Thymus (tissue), 11 donors: ENCODE data around the gene PNMA1. TPM values are rescaled to one million over a fixed set of nuclear protein-coding genes. Genes with fewer than 3 reads are reported as not detected.

Experiments used
- DNase-seq, 9 donors: peaks; one replicate each; pipeline ENCODE4 v3.0.0-alpha.2; 2013; ENCODE audit warnings: low spot score in 9 of 9, low read depth in 6 of 9, missing footprints in 1 of 9
- H3K27ac ChIP-seq, 2 donors: one replicate each; pipeline ENCODE4 v1.5.1; 2013; ENCODE audit warnings: control low read depth in 1 of 2, low read depth in 1 of 2, low read length in 1 of 2, mild to moderate bottlenecking in 1 of 2, moderate library complexity in 1 of 2
- H3K27me3 ChIP-seq, 2 donors: one replicate each; pipeline ENCODE4 v1.5.1; 2013; ENCODE audit warnings: low read length in 1 of 2; ENCODE audit not compliant: control insufficient read depth in 2 of 2, insufficient read depth in 1 of 2
- H3K36me3 ChIP-seq, 2 donors: one replicate each; pipeline ENCODE4 v1.5.1; 2013; ENCODE audit warnings: low read length in 1 of 2, mild to moderate bottlenecking in 1 of 2, moderate library complexity in 1 of 2; ENCODE audit not compliant: control insufficient read depth in 2 of 2, insufficient read depth in 2 of 2
- H3K4me1 ChIP-seq, 2 donors: one replicate each; pipeline ENCODE4 v1.5.1; 2013; ENCODE audit warnings: low read length in 2 of 2; ENCODE audit not compliant: control insufficient read depth in 2 of 2, insufficient read depth in 2 of 2
- H3K4me3 ChIP-seq, 2 donors: one replicate each; pipeline ENCODE4 v1.5.1; 2013; ENCODE audit warnings: low read length in 2 of 2, control low read depth in 1 of 2, mild to moderate bottlenecking in 1 of 2
- H3K9me3 ChIP-seq, 2 donors: one replicate each; pipeline ENCODE4 v1.5.1; 2013; ENCODE audit warnings: low read length in 1 of 2, mild to moderate bottlenecking in 1 of 2; ENCODE audit not compliant: control insufficient read depth in 2 of 2, insufficient read depth in 1 of 2
- WGBS: extraction: QIAGEN DNeasy Blood & Tissue Kit; methylation state at CpG from one replicate; pipeline ENCODE4 v1.1.7; 2013; 5-methylcytosine and 5-hydroxymethylcytosine counted together
- polyA plus RNA-seq: library from polyadenylated mRNA; stranded (reverse); fragments of 200-250 nt; gene quantifications from one replicate; pipeline ENCODE4 v1.2.3, GENCODE V29; 2013
- total RNA-seq: library from RNA; stranded (reverse); fragments of 120-200 nt; gene quantifications from one replicate; pipeline ENCODE4 v1.2.4, GENCODE V29; 2013
- donor health status: healthy.

Gene PNMA1
- total and polyA plus RNA-seq, 2 donors, result 5.0 to 31.2 TPM

DNA sequence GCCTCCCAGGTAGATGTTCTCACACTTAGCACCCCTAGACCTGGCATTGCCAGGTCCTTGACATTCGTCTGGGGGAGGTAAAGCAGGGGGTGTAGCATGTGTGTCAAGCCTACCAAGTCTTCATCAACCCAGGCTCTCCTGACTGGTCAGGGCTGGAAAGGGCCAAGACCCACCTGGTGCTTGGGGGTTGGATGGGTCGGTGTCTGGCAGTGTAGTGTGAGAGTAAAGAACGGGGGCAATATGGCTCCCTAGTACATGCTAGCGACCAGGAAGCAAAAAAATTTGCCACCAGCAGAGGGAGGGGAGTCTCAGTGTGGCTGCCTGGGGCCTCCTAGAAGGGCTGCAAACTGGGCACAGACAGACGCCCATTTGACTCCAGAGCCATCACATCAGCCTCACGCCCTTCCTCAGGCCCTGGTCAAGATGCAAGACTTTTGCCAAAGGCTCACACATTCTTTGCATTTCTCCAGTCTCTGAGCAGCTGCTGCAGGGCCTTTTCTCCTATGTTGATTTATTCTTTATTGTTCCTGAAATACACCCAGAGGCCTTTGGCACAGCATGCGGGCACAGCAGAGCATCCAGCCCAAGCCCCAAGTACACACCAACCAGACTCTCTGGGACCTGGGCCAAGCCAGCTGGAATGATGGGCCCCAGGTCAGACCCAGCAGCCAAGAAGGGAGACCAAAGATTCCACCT lies 38.3 kb upstream of the PNMA1 start:
- WGBS, result 73% methylated on average over 7 of the region's 7 CpGs
- no peaks in the 10 kb centered on the region for H3K36me3 ChIP-seq
- DNase-seq, result peak in 3 of 9 donors; percentile 48 to 70 (median 65)
- peaks cover 60 to 87% of the 10 kb centered on the region in 2 donors for H3K4me1 ChIP-seq
- no peaks in the 10 kb centered on the region for H3K27me3 ChIP-seq
- H3K4me3 ChIP-seq, result no peak overlapping the region
- H3K27ac ChIP-seq, result peak overlapping the region; percentile 77 to 87
- peaks cover 0 to 3% of the 10 kb centered on the region in 2 donors for H3K9me3 ChIP-seq

DNA sequence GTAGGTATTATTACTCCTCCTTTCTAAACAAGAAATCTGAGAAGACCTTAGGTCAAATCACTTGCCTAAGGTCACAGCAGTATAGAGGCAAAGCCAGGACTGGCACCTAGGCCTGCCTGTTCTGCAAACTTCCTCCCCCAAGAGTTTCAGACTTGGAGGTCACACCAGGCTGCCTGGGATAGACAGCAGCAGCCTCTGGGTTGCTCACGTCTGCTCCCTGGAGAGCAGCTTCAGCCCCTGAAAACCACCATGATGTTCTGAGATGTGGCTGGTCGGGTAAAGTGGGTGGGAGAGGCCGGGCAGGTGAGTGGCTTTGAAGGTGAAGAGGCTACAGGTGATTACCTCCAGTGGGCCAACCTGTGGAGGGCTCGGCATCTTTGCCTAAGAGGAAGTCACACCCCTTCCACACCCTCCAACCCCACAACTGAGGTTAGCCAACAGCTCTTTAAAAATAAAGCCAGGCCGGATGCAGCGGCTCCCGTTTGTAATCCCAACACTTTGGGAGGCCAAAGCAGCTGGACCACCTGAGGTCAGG lies 37.0 kb upstream of the PNMA1 start:
- Histone ChIP-seq H3K4me1 (peaks cover 51 to 87% of the 10 kb centered on the region in 2 donors), H3K27ac (no peak overlapping the region), H3K36me3 (peaks cover 0 to 7% of the 10 kb centered on the region in 2 donors), H3K9me3 (peaks cover 0 to 3% of the 10 kb centered on the region in 2 donors), H3K4me3 (no peak overlapping the region), H3K27me3 (no peaks in the 10 kb centered on the region)
- DNase-seq, result no peak
- WGBS, result 60% methylated on average over 7 of the region's 7 CpGs

DNA sequence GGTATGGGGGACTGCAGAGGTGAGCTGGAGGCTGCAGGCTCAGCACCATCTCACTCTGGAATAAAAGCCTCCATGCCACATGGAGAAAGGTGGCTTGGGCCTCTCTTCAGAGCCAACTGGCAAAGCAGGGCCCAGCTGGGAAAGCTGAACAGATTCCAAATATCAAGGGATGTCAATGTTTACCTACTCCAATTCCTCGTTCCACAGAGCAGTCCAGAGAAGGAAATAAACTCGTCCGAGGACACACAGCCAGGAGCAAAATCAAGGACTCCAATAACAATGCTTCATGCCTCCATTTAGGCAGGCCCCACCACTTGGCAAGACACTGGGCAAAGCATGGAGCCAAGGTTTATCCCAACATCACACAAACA lies 36.3 kb upstream of the PNMA1 start:
- DNase-seq, result no peak
- Histone ChIP-seq H3K4me1 (peaks cover 44 to 87% of the 10 kb centered on the region in 2 donors), H3K4me3 (no peak overlapping the region), H3K27ac (no peak overlapping the region), H3K36me3 (peaks cover 0 to 7% of the 10 kb centered on the region in 2 donors), H3K27me3 (no peaks in the 10 kb centered on the region), H3K9me3 (peaks cover 0 to 3% of the 10 kb centered on the region in 2 donors)
- WGBS, result 90% methylated on average over 3 of the region's 3 CpGs

DNA sequence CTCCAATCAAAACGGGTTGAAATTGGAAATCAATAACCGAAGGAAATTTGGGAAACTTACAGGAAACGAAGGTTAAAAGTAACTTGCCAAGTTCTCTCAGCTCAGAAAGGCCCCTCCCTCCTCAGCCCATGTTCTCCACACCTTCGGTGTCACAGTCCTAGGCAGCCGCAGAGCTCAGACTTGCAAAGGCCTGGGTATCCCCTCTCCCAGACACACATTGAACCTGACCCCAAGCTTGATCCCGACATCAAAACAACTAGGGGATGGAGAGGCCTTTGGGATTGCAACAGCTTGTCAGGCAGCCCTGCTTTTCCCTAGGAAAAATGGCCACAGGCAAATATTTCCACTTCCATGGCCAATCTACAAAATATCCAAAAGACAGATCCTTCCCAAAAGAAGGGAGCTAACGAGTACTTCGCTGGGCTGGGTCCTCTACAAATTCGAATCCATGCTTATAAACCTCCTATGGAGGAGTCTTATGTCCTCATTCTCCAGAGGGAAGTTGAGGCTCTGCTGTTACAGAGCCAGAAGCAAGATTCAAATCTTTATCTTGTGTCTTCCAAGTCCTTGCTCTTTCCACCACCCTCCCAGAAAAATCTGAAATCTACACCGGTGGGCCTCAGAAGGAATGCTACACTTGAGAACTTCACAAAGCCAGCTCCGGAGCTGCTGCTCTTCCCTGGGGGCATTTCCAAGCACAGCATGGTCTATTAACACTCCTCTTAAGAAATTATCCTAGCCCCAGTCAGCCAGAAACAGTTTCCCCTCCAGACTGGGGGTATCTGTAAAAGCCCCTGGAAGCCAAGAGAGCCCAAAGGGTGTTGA lies 35.7 kb upstream of the PNMA1 start:
- Histone ChIP-seq H3K4me1 (peaks cover 43 to 87% of the 10 kb centered on the region in 2 donors), H3K4me3 (no peak overlapping the region), H3K27ac (no peak overlapping the region), H3K36me3 (peaks cover 0 to 7% of the 10 kb centered on the region in 2 donors), H3K27me3 (no peaks in the 10 kb centered on the region), H3K9me3 (peaks cover 0 to 3% of the 10 kb centered on the region in 2 donors)
- 85% methylated on average over 11 of the region's 11 CpGs for WGBS
- DNase-seq, result no peak

DNA sequence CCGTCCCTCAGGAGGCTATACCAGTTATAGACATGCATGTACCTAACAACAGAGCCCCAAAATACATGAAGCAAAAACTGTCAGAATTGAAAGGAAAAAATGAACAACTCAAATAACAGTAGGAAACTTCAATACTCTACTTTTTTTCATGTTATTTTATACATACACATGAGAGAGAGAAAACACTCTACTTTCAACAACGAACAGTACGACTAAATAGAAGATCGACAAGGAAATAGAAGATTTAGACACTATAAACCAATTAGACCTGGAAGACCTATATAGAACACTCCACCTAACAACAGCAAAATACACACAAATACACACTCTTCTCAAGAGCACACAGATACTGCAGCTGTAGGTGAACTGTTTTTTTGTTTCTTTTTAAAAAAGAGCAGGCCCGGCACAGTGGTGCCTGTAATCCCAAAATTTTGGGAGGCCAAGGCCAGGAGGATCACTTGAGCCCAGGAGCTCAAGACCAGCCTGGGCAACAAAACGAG lies 34.7 kb upstream of the PNMA1 start:
- Histone ChIP-seq H3K27ac (no peak overlapping the region), H3K9me3 (peaks cover 0 to 3% of the 10 kb centered on the region in 2 donors), H3K4me1 (peaks cover 43 to 87% of the 10 kb centered on the region in 2 donors), H3K27me3 (no peaks in the 10 kb centered on the region), H3K36me3 (peaks cover 0 to 7% of the 10 kb centered on the region in 2 donors), H3K4me3 (no peak overlapping the region)
- no peak for DNase-seq
- WGBS, result 87% methylated on average over 6 of the region's 6 CpGs

DNA sequence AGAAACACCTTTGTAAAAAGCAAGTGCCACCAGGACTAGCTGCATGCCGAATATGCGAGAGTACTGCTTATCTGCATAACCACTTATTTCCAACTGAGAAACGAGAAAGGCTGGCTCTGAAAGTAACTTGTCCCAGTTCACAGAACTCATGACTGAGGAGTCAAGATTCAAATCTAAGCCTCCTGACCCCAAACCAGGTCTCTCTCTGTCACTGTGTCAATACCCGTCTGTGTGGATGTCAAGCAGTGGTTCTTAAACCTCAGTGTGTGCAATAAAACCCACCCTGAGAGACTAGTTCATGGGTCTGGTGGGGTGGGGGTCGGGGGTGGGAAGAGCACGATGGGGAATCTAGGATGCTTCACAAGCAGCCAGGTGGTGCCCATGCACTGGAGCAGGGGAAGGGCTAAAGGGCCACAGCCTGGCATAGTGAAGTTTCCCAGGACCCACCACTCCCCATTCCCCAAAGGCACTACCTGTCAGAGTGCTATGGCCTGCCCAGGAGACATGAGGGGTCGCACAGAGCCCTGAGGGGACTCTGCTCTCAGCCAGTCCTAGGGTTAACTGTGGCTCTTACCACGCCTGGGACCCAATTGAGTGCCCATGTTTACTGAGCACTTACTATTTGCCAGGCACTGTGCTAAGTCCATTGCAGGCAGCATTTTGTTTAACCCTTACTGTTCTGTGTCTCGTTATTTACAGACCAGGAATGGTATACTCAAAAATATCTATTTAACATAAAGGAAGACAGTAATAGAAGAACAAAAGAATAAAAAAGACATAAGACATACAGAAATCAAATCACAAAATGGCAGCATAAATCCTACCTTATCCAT lies 33.4 kb upstream of the PNMA1 start:
- 88% methylated on average over 9 of the region's 9 CpGs for WGBS
- Histone ChIP-seq H3K27me3 (no peaks in the 10 kb centered on the region), H3K27ac (no peak overlapping the region), H3K9me3 (peaks cover 0 to 3% of the 10 kb centered on the region in 2 donors), H3K4me3 (no peak overlapping the region), H3K4me1 (peaks cover 41 to 87% of the 10 kb centered on the region in 2 donors), H3K36me3 (peaks cover 0 to 7% of the 10 kb centered on the region in 2 donors)
- DNase-seq, result no peak

DNA sequence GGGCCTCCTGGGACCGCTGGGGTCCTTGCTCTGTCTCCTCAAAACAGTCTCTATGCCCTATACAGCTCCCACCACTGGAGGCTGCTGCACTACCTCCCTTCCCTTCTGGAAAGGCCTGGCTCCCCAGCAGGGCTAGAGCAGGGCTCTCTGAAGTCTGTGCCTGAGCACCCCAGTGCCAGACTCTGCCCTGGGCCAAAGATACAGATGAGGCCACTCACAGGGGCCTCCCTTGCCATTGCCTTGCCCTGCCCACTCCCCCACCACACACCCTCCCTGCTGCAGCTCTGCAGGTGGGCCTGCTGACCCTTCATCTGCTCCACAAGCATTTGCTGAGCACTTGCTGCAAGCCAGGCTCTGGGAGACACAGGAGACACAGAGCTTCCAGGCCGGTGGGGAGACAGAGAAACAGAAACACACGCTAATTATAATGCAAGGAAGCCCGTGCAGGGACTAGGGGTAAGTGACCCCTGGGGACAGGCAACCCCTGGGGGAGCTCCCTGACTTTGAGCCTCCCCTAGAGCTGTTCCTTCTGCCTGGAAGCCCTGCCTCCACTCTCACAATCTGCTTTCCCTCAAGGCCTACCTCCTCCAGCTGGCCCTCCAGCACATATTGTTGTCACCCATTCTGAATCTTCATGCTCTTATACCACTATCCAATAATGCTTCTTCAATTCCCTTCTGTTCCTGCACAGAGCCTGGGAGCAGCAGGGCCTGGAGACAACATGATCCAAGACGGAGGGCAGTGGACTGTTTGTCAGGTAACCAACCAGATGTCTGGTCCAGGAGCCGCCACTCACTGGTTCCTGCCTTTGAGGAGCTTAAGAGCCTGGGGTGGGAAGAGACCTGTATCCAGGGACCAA lies 32.6 kb upstream of the PNMA1 start:
- WGBS, result 76% methylated on average over 6 of the region's 6 CpGs
- Histone ChIP-seq H3K4me3 (no peak overlapping the region), H3K4me1 (peaks cover 41 to 87% of the 10 kb centered on the region in 2 donors), H3K36me3 (peaks cover 0 to 7% of the 10 kb centered on the region in 2 donors), H3K27ac (peak overlapping the region in 1 of 2 donors; percentile 43), H3K9me3 (peaks cover 0 to 3% of the 10 kb centered on the region in 2 donors), H3K27me3 (no peaks in the 10 kb centered on the region)
- no peak for DNase-seq
